Transverse colon (tissue), 4 donors: ENCODE results near the gene PHKG2. TPM values are rescaled to one million over a fixed set of nuclear protein-coding genes. Genes with fewer than 3 reads are reported as not detected.
A peak's percentile ranks its signal among the peaks of the same experiment; 100 is the strongest.

ENCODE experiments used
- DNase-seq: peaks from one replicate; pipeline ENCODE4 v3.0.0-alpha.2; 2019
- H3K27ac ChIP-seq, 4 donors: fragments of 200-600 bp; sonication (generic); 2 replicates each; pipeline ENCODE4 v1.5.1; 2016 to 2018; ENCODE audit warnings: inconsistent platforms in 4 of 4
- H3K27me3 ChIP-seq: fragments of 200-600 bp; sonication (generic); 2 replicates; pipeline ENCODE4 v1.5.1; 2017; ENCODE audit warnings: inconsistent platforms
- H3K36me3 ChIP-seq, 4 donors: fragments of 200-600 bp; sonication (generic); 2 replicates each; pipeline ENCODE4 v1.5.1; 2017 to 2019; ENCODE audit warnings: inconsistent platforms in 4 of 4
- H3K4me1 ChIP-seq, 4 donors: fragments of 200-600 bp; sonication (generic); 2 replicates each; pipeline ENCODE4 v1.5.1; 2017 to 2020; ENCODE audit warnings: inconsistent platforms in 4 of 4
- H3K4me3 ChIP-seq, 4 donors: fragments of 200-600 bp; sonication (generic); 1 replicate in 1 of 4; 2 replicates in 3 of 4; pipeline versions ENCODE4 v1.5.1 to v1.6.1; 2017 to 2019; ENCODE audit warnings: inconsistent platforms in 4 of 4
- H3K9me3 ChIP-seq, 2 donors: fragments of 200-600 bp; sonication (generic); 2 replicates each; pipeline ENCODE4 v1.5.1; 2017 to 2019; ENCODE audit warnings: inconsistent platforms in 2 of 2
- CTCF ChIP-seq, 5 experiments: fragments of 200-600 bp in 3 of 5; fragments of 450-650 bp in 2 of 5; sonication (generic) in 3 of 5; IDR thresholded peaks; 1 replicate in 2 of 5; 2 replicates in 3 of 5; pipeline ENCODE4 v1.5.1; 2016 to 2017; ENCODE audit warnings: antibody characterized with exemption in 5 of 5, inconsistent platforms in 3 of 5, mild to moderate bottlenecking in 2 of 5, moderate library complexity in 1 of 5
- EP300 ChIP-seq: sonication (generic); formaldehyde crosslinking; IDR thresholded peaks from one replicate; pipeline ENCODE4 v1.6.1; 2017; ENCODE audit warnings: antibody characterized with exemption, low read depth
- POLR2A ChIP-seq: fragments of 450-650 bp; IDR thresholded peaks from one replicate; pipeline ENCODE4 v1.6.1; 2016; ENCODE audit warnings: antibody characterized with exemption, mild to moderate bottlenecking, moderate library complexity
- POLR2AphosphoS5 ChIP-seq, 3 donors: sonication (generic); formaldehyde crosslinking; IDR thresholded peaks; one replicate each; pipeline ENCODE4 v1.6.1; 2016; ENCODE audit warnings: antibody characterized with exemption in 3 of 3
- WGBS, 2 donors: methylation state at CpG; one replicate each; pipeline ENCODE4 v1.1.5; 2018; ENCODE audit warnings: low coverage in 1 of 2; 5-methylcytosine and 5-hydroxymethylcytosine counted together
- in situ Hi-C, 4 donors: fragments of 200-750 bp; cut with MboI; loops; one replicate each; pipeline versions ENCODE4 v1.15.0 to v1.15.1; 2017; ENCODE audit warnings: low sequenced_read_pairs in 3 of 4, low pct_ligation_motif_present in 1 of 4, low pct_unique_long_range_greater_than_20kb in 1 of 4
- intact Hi-C: fragments of 100-400 bp; cut with DNase I; formaldehyde crosslinking; loops from one replicate; pipeline ENCODE4 v1.15.1; 2023; ENCODE audit warnings: low total_unique reads
- total RNA-seq, 4 donors: library from RNA; depleted of rRNA; stranded (reverse); fragments of >200 nt; gene quantifications; one replicate each; pipeline ENCODE4 v1.1.0, GENCODE V29; 2016

Gene PHKG2
- total RNA-seq, 4 donors from 2014 or later, result 41.1 to 152 (median 66.4) TPM

- WGBS, 2 donors, result 96 to 100% methylated on average over 3 to 4 of the region's 4 CpGs
- Histone ChIP-seq H3K9me3 (no peaks in the 10 kb centered on the region), H3K36me3 (peaks cover 0 to 97% (median 55%) of the 10 kb centered on the region in 4 donors), H3K4me1 (peaks cover 0 to 4% (median 0%) of the 10 kb centered on the region in 4 donors), H3K4me3 (no peak overlapping the region), H3K27ac (no peak overlapping the region), H3K27me3 (no peaks in the 10 kb centered on the region)
- in situ Hi-C loops (no loop called here), intact Hi-C loops (no loop called here)
- no peak for DNase-seq
- TF ChIP-seq POLR2AphosphoS5 (IDR thresholded peaks at IDR 0.05) (no peak), CTCF (IDR thresholded peaks at IDR 0.05) (no peak), POLR2A (no peak), EP300 (no peak)
Observed at GRCh38 chr16:30710971-30711370, 37.3 kb upstream of the PHKG2 start.

- in situ Hi-C loops, result no loop called here
- peaks cover 0 to 97% (median 53%) of the 10 kb centered on the region in 4 donors for H3K36me3 ChIP-seq
- no peak for TF ChIP-seq POLR2A
- no peak for TF ChIP-seq POLR2AphosphoS5 (IDR thresholded peaks at IDR 0.05)
- TF ChIP-seq CTCF (IDR thresholded peaks at IDR 0.05), result no peak
- no peak for TF ChIP-seq EP300
- intact Hi-C loops, result no loop called here
- DNase-seq, result no peak
- no peak overlapping the region for H3K27ac ChIP-seq
- peaks cover 0 to 4% (median 0%) of the 10 kb centered on the region in 4 donors for H3K4me1 ChIP-seq
- no peaks in the 10 kb centered on the region for H3K27me3 ChIP-seq
- no peak overlapping the region for H3K4me3 ChIP-seq
- 91 to 100% methylated on average over 1 of the region's 1 CpG for WGBS, 2 donors
- H3K9me3 ChIP-seq, result no peaks in the 10 kb centered on the region
Observed at GRCh38 chr16:30711712-30712111, 36.5 kb upstream of the PHKG2 start.

- in situ Hi-C loops (no loop called here), intact Hi-C loops (no loop called here)
- H3K4me3 ChIP-seq, result no peak overlapping the region
- 79 to 84% methylated on average over 7 to 17 of the region's 17 CpGs for WGBS, 2 donors
- H3K27me3 ChIP-seq, result no peaks in the 10 kb centered on the region
- no peak for DNase-seq
- H3K36me3 ChIP-seq, result peaks cover 0 to 91% (median 48%) of the 10 kb centered on the region in 4 donors
- TF ChIP-seq EP300 (no peak), POLR2AphosphoS5 (IDR thresholded peaks at IDR 0.05) (no peak), POLR2A (no peak), CTCF (IDR thresholded peaks at IDR 0.05) (no peak)
- H3K4me1 ChIP-seq, result peaks cover 0 to 4% (median 0%) of the 10 kb centered on the region in 4 donors
- peak overlapping the region in 3 of 4 donors; percentile 2 to 50 (median 48) for H3K27ac ChIP-seq
- H3K9me3 ChIP-seq, result no peaks in the 10 kb centered on the region
Observed at GRCh38 chr16:30715750-30716445, 32.3 kb upstream of the PHKG2 start.

DNA sequence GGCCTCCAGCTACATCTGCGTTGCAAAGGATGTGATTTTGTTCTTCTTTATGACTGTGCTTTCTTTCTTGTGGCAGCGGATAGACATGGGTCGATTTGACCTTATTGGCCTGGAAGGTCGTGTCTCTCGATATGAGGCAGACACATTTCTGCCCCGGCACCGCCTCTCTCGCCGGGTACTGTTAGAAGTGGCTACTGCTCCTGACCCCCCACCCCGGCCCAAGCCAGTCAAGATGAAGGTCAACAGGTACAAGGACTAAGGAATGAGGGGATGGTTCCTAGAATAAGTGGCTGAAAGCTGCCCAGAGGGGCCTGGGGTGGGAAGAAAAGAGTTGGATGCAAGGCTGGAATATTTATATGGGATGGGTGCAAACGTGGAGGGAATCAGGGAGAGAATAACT is 28.1 kb upstream of the PHKG2 start:
- no peak for TF ChIP-seq POLR2AphosphoS5 (IDR thresholded peaks at IDR 0.05)
- no peak for TF ChIP-seq CTCF (IDR thresholded peaks at IDR 0.05)
- no peak for TF ChIP-seq POLR2A
- no peak for TF ChIP-seq EP300
- H3K4me3 ChIP-seq, result no peak overlapping the region
- intact Hi-C loops (no loop called here), in situ Hi-C loops (no loop called here)
- WGBS, 2 donors, result 88% methylated on average over 6 to 11 of the region's 11 CpGs
- H3K36me3 ChIP-seq, result peaks cover 0 to 92% (median 51%) of the 10 kb centered on the region in 4 donors
- no peaks in the 10 kb centered on the region for H3K9me3 ChIP-seq
- DNase-seq, result no peak
- no peaks in the 10 kb centered on the region for H3K27me3 ChIP-seq
- peaks cover 0 to 12% (median 8%) of the 10 kb centered on the region in 4 donors for H3K4me1 ChIP-seq
- H3K27ac ChIP-seq, result no peak overlapping the region
